Measurements from ENCODE around the gene IL25. TPM values are rescaled to one million over a fixed set of nuclear protein-coding genes. Genes with fewer than 3 reads are reported as not detected.

IL25 gene
- not detected in 2 replicates for total RNA-seq

GRCh38 chr14:23372509-23372908 is at the start of gene IL25:
TSS of gene IL25 (plus strand) at chr14:23372809.

GRCh38 chr14:23352506-23353432 is 19.8 kb upstream of the IL25 start, which contains the start of gene SLC22A17:
TSS of gene SLC22A17 (minus strand) at chr14:23352887.

GRCh38 chr14:23365036-23365731 is 7.4 kb upstream of the IL25 start, which contains the start of gene EFS:
TSS of gene EFS (minus strand) at chr14:23365172. CDS start at chr14:23365025, 147 bp downstream.

GRCh38 chr14:23376482-23377197 is 4.0 kb downstream of the IL25 start, which contains the start of gene CMTM5:
TSS of gene CMTM5 (plus strand) at chr14:23377046. CDS start at chr14:23377252, 206 bp downstream.

GRCh38 chr14:23407516-23408306 is 35.1 kb downstream of the IL25 start, which contains the start of gene MYH6:
TSS of gene MYH6 (minus strand) at chr14:23408273. CDS start at chr14:23407223, 1,050 bp downstream.

Other genes with a start within 250 kb of the IL25 start
- 4.3 and 9.8 TPM in 2 replicates for gene SLC7A8, start 189.1 kb upstream of the IL25 start, total RNA-seq
- gene RNF212B, start 134.9 kb upstream of the IL25 start, total RNA-seq: not detected in 2 replicates
- 5.7 and 12.3 TPM in 2 replicates for gene HOMEZ, start 86.7 kb upstream of the IL25 start, total RNA-seq
- gene PPP1R3E, start 70.0 kb upstream of the IL25 start, total RNA-seq: 3.5 and 6.6 TPM in 2 replicates
- gene BCL2L2, start 66.0 kb upstream of the IL25 start, total RNA-seq: 10.5 and 16.2 TPM in 2 replicates
- 38.5 and 55.7 TPM in 2 replicates for gene PABPN1, start 51.4 kb upstream of the IL25 start, total RNA-seq
- 23.2 and 24.8 TPM in 2 replicates for gene SLC22A17, start 19.9 kb upstream of the IL25 start, total RNA-seq
- 8.6 and 12.9 TPM in 2 replicates for gene EFS, start 7.6 kb upstream of the IL25 start, total RNA-seq
- gene CMTM5, start 4.2 kb downstream of the IL25 start, total RNA-seq: not detected in 2 replicates
- not detected in 2 replicates for gene MYH6, start 35.5 kb downstream of the IL25 start, total RNA-seq
- gene MYH7, start 62.9 kb downstream of the IL25 start, total RNA-seq: 2.3 TPM in 1 of 2 replicates, not detected in the other
- gene NGDN, start 96.9 kb downstream of the IL25 start, total RNA-seq: 20.4 and 23.9 TPM in 2 replicates
- gene ZFHX2, start 179.0 kb downstream of the IL25 start, total RNA-seq: 0.12 and 0.17 TPM in 2 replicates
- gene THTPA, start 183.5 kb downstream of the IL25 start, total RNA-seq: 8.5 and 11.8 TPM in 2 replicates
- gene AP1G2, start 195.0 kb downstream of the IL25 start, total RNA-seq: 18.3 and 29.8 TPM in 2 replicates
- gene JPH4, start 206.0 kb downstream of the IL25 start, total RNA-seq: 0.09 and 0.12 TPM in 2 replicates